Peyer's patch (tissue), 4 donors: Measurements from ENCODE around the gene CD300E.

Experiments
- CTCF ChIP-seq, 6 experiments: fragments of 450-650 bp in 4 of 6; fragments of 200-600 bp in 2 of 6; sonication (generic) in 1 of 6; IDR thresholded peaks; one replicate each; pipeline ENCODE4 v1.5.1; 2017 to 2019; ENCODE audit warnings: antibody characterized with exemption in 6 of 6, mild to moderate bottlenecking in 3 of 6, moderate library complexity in 1 of 6
- POLR2A ChIP-seq, 2 donors: fragments of 450-650 bp; IDR thresholded peaks; one replicate each; pipeline ENCODE4 v1.5.1; 2017; ENCODE audit warnings: antibody characterized with exemption in 2 of 2, mild to moderate bottlenecking in 2 of 2, moderate library complexity in 2 of 2

- no peak for TF ChIP-seq POLR2A (IDR thresholded peaks at IDR 0.05)
- TF ChIP-seq CTCF (IDR thresholded peaks at IDR 0.05) = no peak
Observed at GRCh38 chr17:74658620-74659019, 35.1 kb upstream of the CD300E start.
